NCI-H69 (cell line): ENCODE results near the gene EIF5.
A peak's percentile ranks its signal among the peaks of the same experiment; 100 is the strongest.

Experiments
- DNase-seq: peaks from one replicate; lab custom pipeline; 2025; lab: John Stamatoyannopoulos, UW

EIF5 gene

DNA sequence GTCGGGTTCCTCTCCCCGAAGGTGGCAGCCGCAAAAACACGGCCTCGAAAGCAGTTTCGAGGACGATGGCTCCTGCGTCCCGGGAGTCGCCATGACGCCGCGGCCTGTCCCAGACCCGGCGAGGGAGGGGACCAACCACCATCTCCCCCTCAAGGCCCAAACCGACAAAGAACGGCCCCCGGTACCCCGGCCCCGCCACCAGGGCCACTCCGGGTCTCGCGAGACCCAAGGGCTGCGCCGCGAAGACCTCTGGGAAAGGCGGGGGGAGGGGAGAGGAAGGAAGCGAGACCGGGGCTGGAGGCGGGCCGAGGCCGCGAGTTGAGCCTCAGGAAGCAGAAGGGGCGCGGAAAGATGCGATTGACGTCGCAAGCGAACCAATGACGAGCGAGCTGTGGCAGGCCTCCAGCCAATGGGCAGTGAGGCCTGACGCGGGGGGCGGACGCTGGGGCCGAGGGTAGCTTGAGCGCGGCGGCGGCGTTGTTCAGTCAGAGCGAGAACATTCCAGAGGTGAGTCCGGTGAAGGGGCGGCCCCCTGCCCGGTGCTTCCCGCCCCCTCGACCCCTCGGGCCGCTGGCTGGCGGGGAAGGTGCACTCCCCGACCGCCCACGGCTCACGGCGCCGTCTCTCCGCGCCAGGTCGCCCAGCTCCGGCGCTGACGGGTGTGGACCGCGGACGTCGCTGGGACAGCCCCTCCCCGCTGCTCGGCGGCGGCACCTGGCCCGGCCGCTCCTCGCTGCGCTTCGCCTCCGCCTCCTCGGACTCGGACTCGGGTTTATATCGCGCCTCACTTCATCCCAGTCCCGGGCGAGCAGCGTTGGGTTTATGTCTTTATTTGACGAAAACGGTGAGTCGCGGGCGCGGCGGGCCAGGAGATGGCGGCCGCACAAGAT lies at the start of gene EIF5:
TSS of gene EIF5 (plus strand) at position 484 of the 890 bp plus-strand sequence. CDS start 1,624 bp downstream, outside the sequence.
- DNase-seq = peak; percentile 99

DNA sequence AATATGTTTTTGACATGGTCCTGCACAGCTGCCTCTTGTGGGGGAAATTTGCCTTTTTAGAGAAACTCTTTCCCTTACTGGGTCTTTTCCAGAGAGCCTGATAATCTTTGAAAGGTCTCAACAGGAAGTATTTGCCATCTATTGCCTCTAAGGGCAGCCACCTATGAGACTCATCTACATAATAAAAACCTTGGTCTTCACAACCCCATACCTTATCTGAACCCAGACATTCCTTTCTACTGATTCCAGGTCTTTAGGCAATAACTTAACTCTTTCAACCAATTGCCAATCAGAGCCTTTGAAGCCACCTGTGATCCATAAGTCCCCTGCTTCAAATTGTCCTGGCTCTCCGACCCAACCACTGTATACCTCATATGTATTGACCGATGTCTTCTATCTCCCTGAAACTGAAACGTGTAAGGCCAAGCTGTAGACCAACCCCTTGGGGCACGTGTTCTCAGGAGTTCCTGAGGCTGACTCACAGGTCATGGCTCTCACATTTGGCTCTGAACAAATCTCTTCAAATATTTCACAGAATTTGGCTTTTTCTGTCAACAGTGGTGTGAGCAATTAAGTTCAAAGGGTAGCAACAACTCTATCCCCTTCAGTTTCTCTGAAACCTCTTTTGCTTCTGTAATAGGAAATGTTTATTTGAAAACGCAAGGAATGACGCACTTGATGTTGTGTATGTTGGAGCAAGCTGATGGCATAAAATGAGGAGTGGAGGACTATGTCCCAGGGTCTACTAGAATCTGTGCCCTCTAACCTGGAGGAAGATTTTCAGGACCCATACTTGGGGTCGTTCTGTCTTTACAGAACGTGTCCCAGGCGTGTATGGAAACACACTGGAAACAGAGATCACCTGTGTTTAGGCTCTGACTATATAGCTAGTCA lies 49.2 kb upstream of the EIF5 start:
- DNase-seq = no peak

DNA sequence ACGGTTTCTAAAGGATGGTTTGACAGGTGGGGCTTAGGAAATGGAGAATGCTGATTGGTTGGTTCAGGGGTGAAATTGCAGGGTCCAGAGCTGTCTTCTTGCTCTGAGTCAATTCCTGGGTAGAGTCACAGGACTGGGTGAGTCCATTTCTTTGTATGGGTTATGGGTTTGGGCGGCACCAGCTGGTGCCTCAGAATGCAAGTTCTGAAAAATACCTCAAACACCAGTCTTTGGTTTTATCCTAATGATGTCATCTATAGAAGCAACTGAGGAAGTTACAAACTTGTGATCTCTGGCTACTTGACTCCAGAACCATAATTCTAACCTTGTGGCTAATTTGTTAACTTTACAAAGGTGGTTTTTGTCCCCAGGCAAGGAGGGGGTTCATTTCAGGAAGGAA lies 47.6 kb upstream of the EIF5 start:
- peak; percentile 33 for DNase-seq

GRCh38 chr14:103286968-103287850 lies 46.8 kb upstream of the EIF5 start:
- DNase-seq = no peak

GRCh38 chr14:103288076-103288766 lies 45.8 kb upstream of the EIF5 start:
- DNase-seq = no peak

DNA sequence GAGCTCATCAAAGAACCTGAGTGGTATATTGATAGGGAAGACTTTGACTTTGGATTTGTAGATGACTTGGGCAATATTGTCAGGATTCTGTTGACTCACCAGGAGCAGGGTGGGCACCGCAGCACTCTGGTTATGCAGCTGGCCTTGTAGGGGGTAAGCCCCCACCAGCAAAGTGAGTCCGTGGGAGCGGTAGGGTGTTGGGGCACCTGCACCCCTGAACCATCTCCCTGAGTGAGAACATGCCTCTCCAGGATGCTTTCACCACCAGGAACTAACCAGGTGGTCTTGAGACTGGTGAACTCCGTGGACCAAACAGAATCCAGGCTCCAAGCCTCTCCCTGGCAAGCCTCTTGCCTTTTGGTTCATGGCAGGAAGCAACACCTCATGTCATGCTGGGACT lies 44.0 kb upstream of the EIF5 start:
- no peak for DNase-seq

DNA sequence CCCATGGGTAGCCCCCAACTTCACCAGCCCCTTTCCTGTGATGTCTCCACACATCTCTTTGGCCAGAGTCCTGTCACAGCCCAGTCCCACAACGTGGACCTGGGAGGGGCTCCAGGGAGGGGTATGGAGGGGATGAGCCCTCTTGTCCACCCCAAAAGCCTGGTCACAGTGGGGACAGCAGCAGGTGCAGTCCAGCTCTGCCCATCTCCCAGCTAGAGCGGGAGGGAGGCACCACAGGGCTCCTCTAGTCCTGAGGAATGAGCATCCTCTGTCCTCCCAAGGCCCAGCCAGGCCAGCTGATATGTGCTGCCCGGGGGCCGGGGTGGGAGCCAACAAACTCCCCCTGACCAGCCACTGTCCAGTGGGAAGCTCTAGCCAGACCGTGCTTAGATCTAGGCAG lies 43.5 kb upstream of the EIF5 start:
- DNase-seq = no peak

GRCh38 chr14:103290961-103291360 lies 43.1 kb upstream of the EIF5 start:
- DNase-seq = no peak

DNA sequence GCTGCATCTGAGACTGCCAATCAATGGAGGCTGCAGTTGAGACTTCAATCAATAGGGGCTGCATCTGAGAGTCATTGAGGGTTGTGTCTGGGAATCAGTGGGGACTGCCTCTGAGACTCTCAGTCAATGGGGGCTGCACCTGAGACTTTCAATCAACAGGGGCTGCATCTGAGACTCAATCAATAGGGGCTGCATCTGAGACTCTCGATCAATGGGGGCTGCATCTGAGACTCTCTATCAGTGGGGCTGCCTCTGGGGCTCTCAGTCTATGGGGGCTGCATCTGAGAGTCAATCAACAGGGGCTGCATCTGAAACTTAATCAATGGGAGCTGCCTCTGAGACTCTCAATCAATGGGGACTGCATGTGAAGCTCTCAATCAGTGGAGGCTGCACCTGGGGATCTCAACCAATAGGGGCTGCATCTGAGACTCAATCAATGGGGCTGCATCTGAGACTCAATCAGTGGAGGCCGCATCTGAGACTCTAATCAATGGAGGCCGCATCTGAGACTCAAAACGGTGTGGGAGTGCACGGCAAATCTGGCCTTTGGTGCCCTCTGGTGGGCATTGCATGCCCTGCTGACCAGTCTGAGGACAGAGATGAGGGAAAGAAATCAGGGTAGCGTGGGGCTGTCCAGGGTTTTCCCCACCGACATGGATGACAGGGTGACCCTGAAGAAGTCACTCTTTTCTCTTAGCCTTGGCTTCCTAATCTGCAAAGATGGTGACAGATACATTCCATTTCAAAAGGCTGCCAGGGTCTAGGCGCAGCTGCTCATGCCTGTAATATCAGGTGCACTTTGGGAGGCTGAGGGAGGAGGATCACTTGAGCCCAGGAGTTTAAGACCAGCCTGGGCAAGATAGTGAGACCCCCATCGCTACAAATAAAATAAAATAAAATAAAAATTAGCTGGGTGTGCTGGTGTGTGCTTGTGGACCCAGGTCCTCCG lies 41.3 kb upstream of the EIF5 start:
- peak; percentile 71 for DNase-seq

- DNase-seq = no peak
Measured at GRCh38 chr14:103293465-103293864, 40.6 kb upstream of the EIF5 start.

GRCh38 chr14:103294091-103294490 lies 39.9 kb upstream of the EIF5 start:
- no peak for DNase-seq

DNA sequence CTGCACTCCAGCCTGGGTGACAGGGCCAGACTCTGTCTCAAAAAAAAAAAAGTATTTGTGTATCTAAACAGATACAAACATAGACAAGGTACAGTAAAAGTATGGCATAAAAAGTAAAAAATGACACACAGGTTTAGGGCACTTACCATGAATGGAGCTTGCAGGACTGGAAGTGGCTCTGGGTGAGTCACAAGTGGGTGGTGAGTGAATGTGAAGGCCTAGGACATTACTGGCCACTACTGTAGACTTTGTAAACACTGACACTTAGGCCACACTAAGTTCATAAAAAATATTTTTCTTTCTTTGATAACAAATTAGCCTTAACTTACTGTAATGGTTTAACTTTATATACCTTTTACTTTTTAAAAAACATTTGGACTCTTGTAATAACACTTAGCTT lies 38.0 kb upstream of the EIF5 start:
- DNase-seq = no peak

DNA sequence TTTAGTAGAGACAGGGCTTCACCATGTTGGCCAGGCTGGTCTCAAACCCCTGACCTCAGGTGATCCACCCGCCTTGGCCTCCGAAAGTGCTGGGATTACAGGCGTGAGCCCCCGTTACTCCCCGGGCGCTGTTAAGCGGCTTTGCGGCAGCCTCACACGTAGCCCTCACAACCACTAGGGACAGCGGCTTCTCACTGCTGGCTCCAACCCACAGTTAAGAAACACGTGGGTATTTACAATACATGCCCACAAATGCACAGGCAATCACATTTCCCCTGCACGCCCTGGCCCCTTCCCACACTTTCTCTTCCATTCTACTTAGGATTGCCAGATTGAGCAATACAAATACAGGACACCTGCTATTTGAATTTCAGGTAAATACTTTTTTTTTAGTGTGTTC lies 37.0 kb upstream of the EIF5 start:
- peak; percentile 14 for DNase-seq

DNA sequence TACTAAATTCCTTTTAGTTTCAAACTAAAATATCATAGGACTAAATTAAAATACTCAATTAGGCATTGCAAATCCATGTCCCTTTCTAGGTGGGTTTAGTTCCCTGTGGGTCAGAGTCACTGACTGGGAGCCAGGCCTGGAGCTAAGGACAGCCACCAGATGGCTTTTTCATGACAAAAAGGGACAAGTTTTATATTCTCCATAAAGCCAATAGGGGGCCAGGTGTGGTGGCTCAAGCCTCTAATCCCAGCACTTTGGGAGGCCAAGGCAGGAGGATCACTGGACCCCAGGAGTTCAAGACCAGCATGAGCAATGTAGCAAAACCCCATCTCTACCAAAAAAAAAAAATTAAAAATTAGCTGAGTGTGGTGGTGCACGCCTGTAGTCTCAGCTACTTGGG lies 35.4 kb upstream of the EIF5 start:
- DNase-seq = peak; percentile 11

- no peak for DNase-seq
Measured at GRCh38 chr14:103301512-103302354, 32.3 kb upstream of the EIF5 start.

GRCh38 chr14:103302966-103303365 lies 31.1 kb upstream of the EIF5 start:
- DNase-seq = no peak

- no peak for DNase-seq
Measured at GRCh38 chr14:103304706-103305105, 29.3 kb upstream of the EIF5 start.

GRCh38 chr14:103308717-103309616 lies 25.1 kb upstream of the EIF5 start:
- DNase-seq = no peak
